Kidney (tissue), 14 donors: ENCODE data around the gene ALS2CL. TPM values are rescaled to one million over a fixed set of nuclear protein-coding genes. Genes with fewer than 3 reads are reported as not detected.

Experiments
- DNase-seq, 5 donors: peaks; one replicate each; pipeline ENCODE4 v3.0.0-alpha.2; 2013 to 2020
- FAIRE-seq: peaks from 2 replicates; lab custom pipeline; 2012; peaks lifted over from hg19 to GRCh38; lab: Jason Lieb, UNC
- H3K27ac ChIP-seq, 2 donors: one replicate each; pipeline ENCODE4 v1.7.0; 2013; ENCODE audit warnings: low read depth in 2 of 2, low read length in 2 of 2, inconsistent platforms in 1 of 2
- H3K27me3 ChIP-seq: one replicate; pipeline ENCODE4 v1.7.1; 2013; ENCODE audit warnings: low read length, inconsistent platforms; ENCODE audit not compliant: control insufficient read depth, insufficient read depth
- H3K36me3 ChIP-seq, 3 donors: one replicate each; pipeline versions ENCODE4 v1.7.0 to v1.7.1; 2013; ENCODE audit warnings: low read length in 3 of 3, control low read depth in 1 of 3, inconsistent platforms in 1 of 3; ENCODE audit not compliant: insufficient read depth in 3 of 3, control insufficient read depth in 2 of 3
- H3K4me1 ChIP-seq, 3 donors: one replicate each; pipeline versions ENCODE4 v1.7.0 to v1.7.1; 2013; ENCODE audit warnings: low read length in 3 of 3, inconsistent platforms in 1 of 3, low read depth in 1 of 3; ENCODE audit not compliant: control insufficient read depth in 2 of 3, insufficient read depth in 2 of 3
- H3K4me3 ChIP-seq, 3 donors: one replicate each; pipeline versions ENCODE4 v1.7.0 to v1.8.1; 2013; ENCODE audit warnings: low read length in 3 of 3, control low read depth in 1 of 3, inconsistent platforms in 1 of 3
- H3K9ac ChIP-seq, 3 donors: one replicate each; pipeline versions ENCODE4 v1.7.0 to v1.7.1; 2013; ENCODE audit warnings: low read length in 3 of 3, control low read depth in 1 of 3, inconsistent platforms in 1 of 3
- H3K9me3 ChIP-seq, 3 donors: one replicate each; pipeline versions ENCODE4 v1.7.0 to v1.7.1; 2013; ENCODE audit warnings: low read length in 3 of 3, control low read depth in 1 of 3, inconsistent platforms in 1 of 3; ENCODE audit not compliant: control insufficient read depth in 2 of 3, insufficient read depth in 1 of 3
- intact Hi-C: fragments of 100-400 bp; cut with DNase I; formaldehyde crosslinking; loops from one replicate; pipeline ENCODE4 v1.11.1; 2022
- polyA plus RNA-seq: library from polyadenylated mRNA; stranded (reverse); fragments of 350-450 nt; fragmentation: Illumina TruSeq; extraction: RNeasy Lipid Tissue Mini Kit (QIAGEN cat#74804); gene quantifications from one replicate; pipeline ENCODE4 v1.2.3, GENCODE V29; 2014; ENCODE audit warnings: low read depth, low replicate concordance; ENCODE audit not compliant: insufficient read depth
- total RNA-seq: library from RNA; stranded (reverse); fragmentation: NEBNext Ultra II Directional; extraction: Animal tissue kit (Norgen Biotek cat#: 25700); gene quantifications from one replicate; pipeline ENCODE4 v1.2.1, GENCODE V29; 2021
- TF ChIP-seq, protein P1 (sequence below): IDR thresholded peaks from 3 replicates; pipeline ENCODE4 v1.5.1; 2012; ENCODE audit warnings: mild to moderate bottlenecking, moderate library complexity, borderline replicate concordance; ENCODE audit not compliant: insufficient read depth; ENCODE audit errors: extremely low read depth
- donor health status: control.
- donor health status: control.
- donor health status: control.
- donor health status: control.
- donor health status: control.
- donor health status: DM: yes; HTN: yes; CAD: no.
- donor health status: Normal renal cell carcinoma (clear cell type).

The ALS2CL gene
- total and polyA plus RNA-seq, 2 donors from 2014 or later: 43.0 to 78.9 TPM

- Histone ChIP-seq H3K4me1 (no peaks in the 10 kb centered on the region), H3K27me3 (no peaks in the 10 kb centered on the region), H3K36me3 (no peaks in the 10 kb centered on the region), H3K9ac (no peak overlapping the region), H3K9me3 (no peaks in the 10 kb centered on the region), H3K4me3 (no peak overlapping the region), H3K27ac (no peak overlapping the region)
- TF ChIP-seq, protein P1, sequence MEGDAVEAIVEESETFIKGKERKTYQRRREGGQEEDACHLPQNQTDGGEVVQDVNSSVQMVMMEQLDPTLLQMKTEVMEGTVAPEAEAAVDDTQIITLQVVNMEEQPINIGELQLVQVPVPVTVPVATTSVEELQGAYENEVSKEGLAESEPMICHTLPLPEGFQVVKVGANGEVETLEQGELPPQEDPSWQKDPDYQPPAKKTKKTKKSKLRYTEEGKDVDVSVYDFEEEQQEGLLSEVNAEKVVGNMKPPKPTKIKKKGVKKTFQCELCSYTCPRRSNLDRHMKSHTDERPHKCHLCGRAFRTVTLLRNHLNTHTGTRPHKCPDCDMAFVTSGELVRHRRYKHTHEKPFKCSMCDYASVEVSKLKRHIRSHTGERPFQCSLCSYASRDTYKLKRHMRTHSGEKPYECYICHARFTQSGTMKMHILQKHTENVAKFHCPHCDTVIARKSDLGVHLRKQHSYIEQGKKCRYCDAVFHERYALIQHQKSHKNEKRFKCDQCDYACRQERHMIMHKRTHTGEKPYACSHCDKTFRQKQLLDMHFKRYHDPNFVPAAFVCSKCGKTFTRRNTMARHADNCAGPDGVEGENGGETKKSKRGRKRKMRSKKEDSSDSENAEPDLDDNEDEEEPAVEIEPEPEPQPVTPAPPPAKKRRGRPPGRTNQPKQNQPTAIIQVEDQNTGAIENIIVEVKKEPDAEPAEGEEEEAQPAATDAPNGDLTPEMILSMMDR: no peak
- DNase-seq (no peak), FAIRE-seq (no peak)
- intact Hi-C loops: no loop called here
Measured at GRCh38 chr3:46681387-46681786, 12.1 kb downstream of the ALS2CL start.

GRCh38 chr3:46680298-46680826, 13.1 kb downstream of the ALS2CL start:
- H3K4me3 ChIP-seq: no peak overlapping the region
- FAIRE-seq: no peak
- H3K4me1 ChIP-seq: no peaks in the 10 kb centered on the region
- no peaks in the 10 kb centered on the region for H3K36me3 ChIP-seq
- intact Hi-C loops: no loop called here
- no peak overlapping the region for H3K9ac ChIP-seq
- no peaks in the 10 kb centered on the region for H3K27me3 ChIP-seq
- H3K27ac ChIP-seq: no peak overlapping the region
- no peak for DNase-seq
- TF ChIP-seq, protein P1: no peak
- H3K9me3 ChIP-seq: no peaks in the 10 kb centered on the region

DNA sequence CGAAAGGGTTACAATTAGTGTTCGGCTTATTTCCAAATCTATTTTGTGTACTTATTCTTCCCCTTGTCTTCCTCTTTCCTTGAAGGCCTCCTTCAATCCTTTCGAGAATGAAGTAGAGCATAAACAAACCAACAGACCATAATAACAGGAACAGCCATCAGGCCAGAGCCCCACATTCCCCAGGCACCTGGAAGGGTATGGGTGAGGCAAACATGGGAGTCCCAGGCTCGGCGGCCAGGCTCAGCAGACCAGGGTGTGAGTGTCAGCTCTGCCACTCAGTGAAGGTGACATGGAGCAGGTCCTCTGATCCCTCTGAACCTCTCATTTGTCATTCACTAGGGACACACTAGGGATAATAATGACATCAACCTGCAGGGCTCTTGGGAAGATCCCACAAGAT, 13.8 kb downstream of the ALS2CL start:
- H3K36me3 ChIP-seq: peaks cover 0 to 2% (median 0%) of the 10 kb centered on the region in 3 donors
- TF ChIP-seq, protein P1: no peak
- H3K27ac ChIP-seq: no peak overlapping the region
- H3K27me3 ChIP-seq: no peaks in the 10 kb centered on the region
- no peaks in the 10 kb centered on the region for H3K9me3 ChIP-seq
- DNase-seq: no peak
- intact Hi-C loops: no loop called here
- no peak for FAIRE-seq
- no peak overlapping the region for H3K4me3 ChIP-seq
- H3K4me1 ChIP-seq: no peaks in the 10 kb centered on the region
- H3K9ac ChIP-seq: no peak overlapping the region

GRCh38 chr3:46678280-46678679, 15.2 kb downstream of the ALS2CL start:
- intact Hi-C loops: no loop called here
- Histone ChIP-seq H3K36me3 (peaks cover 0 to 4% (median 0%) of the 10 kb centered on the region in 3 donors), H3K9ac (no peak overlapping the region), H3K4me3 (no peak overlapping the region), H3K27ac (no peak overlapping the region), H3K27me3 (no peaks in the 10 kb centered on the region), H3K9me3 (no peaks in the 10 kb centered on the region), H3K4me1 (no peaks in the 10 kb centered on the region)
- no peak for FAIRE-seq
- DNase-seq: no peak
- TF ChIP-seq, protein P1: no peak
